Transverse colon (tissue), 4 donors: Measurements from ENCODE around the gene APBB2.

Source experiments
- CTCF ChIP-seq, 5 experiments: fragments of 200-600 bp in 3 of 5; fragments of 450-650 bp in 2 of 5; sonication (generic) in 3 of 5; IDR thresholded peaks; 1 replicate in 2 of 5; 2 replicates in 3 of 5; pipeline ENCODE4 v1.5.1; 2016 to 2017; ENCODE audit warnings: antibody characterized with exemption in 5 of 5, inconsistent platforms in 3 of 5, mild to moderate bottlenecking in 2 of 5, moderate library complexity in 1 of 5
- POLR2A ChIP-seq: fragments of 450-650 bp; IDR thresholded peaks from one replicate; pipeline ENCODE4 v1.6.1; 2016; ENCODE audit warnings: antibody characterized with exemption, mild to moderate bottlenecking, moderate library complexity
- POLR2AphosphoS5 ChIP-seq, 3 donors: sonication (generic); formaldehyde crosslinking; IDR thresholded peaks; one replicate each; pipeline ENCODE4 v1.6.1; 2016; ENCODE audit warnings: antibody characterized with exemption in 3 of 3

- no peak for TF ChIP-seq CTCF (IDR thresholded peaks at IDR 0.05)
- no peak for TF ChIP-seq POLR2AphosphoS5 (IDR thresholded peaks at IDR 0.05)
- no peak for TF ChIP-seq POLR2A
These were observed 49.9 kb downstream of the APBB2 start for GRCh38 chr4:41164405-41164804.
